GM13977 (cell line): ENCODE measurements around the gene NOP56.

Source experiments
- DNase-seq: peaks from one replicate; pipeline ENCODE4 v3.0.0; 2012; ENCODE audit warnings: low spot score
- CTCF ChIP-seq: IDR thresholded peaks from 2 replicates; pipeline ENCODE4 v1.5.1; 2012; ENCODE audit warnings: mild to moderate bottlenecking, control low read depth; ENCODE audit not compliant: insufficient read depth; ENCODE audit errors: extremely low read depth, missing control alignments
- in situ Hi-C: fragments of 300-500 bp; cut with MboI; formaldehyde crosslinking; loops from one replicate; pipeline ENCODE4 v1.12.0; 2022; ENCODE audit warnings: low sequenced_read_pairs, low pct_unique_long_range_greater_than_20kb, mixed read lengths, inconsistent platforms; ENCODE audit not compliant: unreplicated experiment

The NOP56 gene

GRCh38 chr20:2659547-2659946, 7.1 kb downstream of the NOP56 start:
- DNase-seq = no peak
- TF ChIP-seq CTCF = no peak
- in situ Hi-C loops = no loop called here

GRCh38 chr20:2663364-2663886, 11.0 kb downstream of the NOP56 start:
- no peak for DNase-seq
- no peak for TF ChIP-seq CTCF
- in situ Hi-C loops = no loop called here

GRCh38 chr20:2663887-2664719, 11.7 kb downstream of the NOP56 start, which contains the start of gene IDH3B:
Gene IDH3B, minus strand, starts transcription at chr20:2664216. Its CDS starts 28 bp downstream, at chr20:2664188.
- DNase-seq = peak; percentile 89
- in situ Hi-C loops = no loop called here

GRCh38 chr20:2671977-2672376, 19.5 kb downstream of the NOP56 start:
- in situ Hi-C loops = no loop called here
- no peak for DNase-seq
- TF ChIP-seq CTCF = peak; percentile 9

More at GRCh38 chr20:2663887-2664719, 11.7 kb downstream of the NOP56 start, which contains the start of gene IDH3B:
- TF ChIP-seq CTCF = no peak

GRCh38 chr20:2672446-2672845, 20.0 kb downstream of the NOP56 start:
- TF ChIP-seq CTCF = no peak
- no peak for DNase-seq
- in situ Hi-C loops = no loop called here

GRCh38 chr20:2673453-2673852, 21.0 kb downstream of the NOP56 start:
- TF ChIP-seq CTCF = no peak
- DNase-seq = no peak
- in situ Hi-C loops = no loop called here
